Lung (tissue), 12 donors: ENCODE measurements around the gene ADGRG4. TPM values are rescaled to one million over a fixed set of nuclear protein-coding genes. Genes with fewer than 3 reads are reported as not detected.
"Not testable (repeated sequence)": the region's sequence is repeated elsewhere in the genome, so short reads cannot be mapped to it uniquely, and the experiment has no call there.

ENCODE experiments used
- ATAC-seq: fragments of 200-7000 bp; cut with Tn5 transposase; one replicate; pipeline ENCODE4 v1.9.1; 2020; ENCODE audit warnings: moderate number of reproducible peaks; ENCODE audit not compliant: insufficient read depth, low FRiP score
- DNase-seq, 3 donors: peaks; one replicate each; pipeline ENCODE4 v3.0.0-alpha.2; 2013 to 2017
- H3K27ac ChIP-seq, 2 donors: one replicate each; pipeline ENCODE4 v1.5.1; 2013; ENCODE audit warnings: mild to moderate bottlenecking in 2 of 2, moderate library complexity in 2 of 2, control low read depth in 1 of 2, inconsistent platforms in 1 of 2, low read depth in 1 of 2, low read length in 1 of 2
- H3K27me3 ChIP-seq, 3 donors: one replicate each; pipeline ENCODE4 v1.5.1; 2013; ENCODE audit warnings: low read length in 2 of 3; ENCODE audit not compliant: control insufficient read depth in 3 of 3, insufficient read depth in 3 of 3
- H3K36me3 ChIP-seq, 4 donors: one replicate each; pipeline ENCODE4 v1.5.1; 2013; ENCODE audit warnings: low read length in 4 of 4, mild to moderate bottlenecking in 1 of 4, moderate library complexity in 1 of 4; ENCODE audit not compliant: control insufficient read depth in 4 of 4, insufficient read depth in 4 of 4
- H3K4me1 ChIP-seq, 5 donors: one replicate each; pipeline ENCODE4 v1.5.1; 2013; ENCODE audit warnings: low read length in 5 of 5, mild to moderate bottlenecking in 2 of 5, moderate library complexity in 1 of 5; ENCODE audit not compliant: control insufficient read depth in 5 of 5, insufficient read depth in 5 of 5
- H3K4me3 ChIP-seq: one replicate; pipeline ENCODE4 v1.5.1; 2013; ENCODE audit warnings: mild to moderate bottlenecking, control low read depth, moderate library complexity
- H3K9ac ChIP-seq, 2 donors: one replicate each; pipeline ENCODE4 v1.5.1; 2013; ENCODE audit warnings: low read length in 2 of 2, control low read depth in 1 of 2; ENCODE audit not compliant: insufficient read depth in 1 of 2
- H3K9me3 ChIP-seq, 4 donors: one replicate each; pipeline ENCODE4 v1.5.1; 2013; ENCODE audit warnings: low read length in 3 of 4, mild to moderate bottlenecking in 1 of 4, moderate library complexity in 1 of 4; ENCODE audit not compliant: control insufficient read depth in 4 of 4, insufficient read depth in 3 of 4
- WGBS, 2 donors: extraction: QIAGEN DNeasy Blood & Tissue Kit; methylation state at CpG; one replicate each; pipeline ENCODE4 v1.1.7; 2013; 5-methylcytosine and 5-hydroxymethylcytosine counted together
- polyA plus RNA-seq, 2 donors: library from polyadenylated mRNA; stranded (reverse); fragments of 200-250 nt; gene quantifications; one replicate each; pipeline ENCODE4 v1.2.1, GENCODE V29; 2013
- total RNA-seq, 2 donors: library from RNA; depleted of rRNA in 1 of 2; stranded (reverse); fragments of >200 nt in 1 of 2; gene quantifications; one replicate each; pipeline ENCODE4 v1.2.1, GENCODE V29; 2014 to 2021
- TF ChIP-seq, protein P1 (sequence below): IDR thresholded peaks from 2 replicates; pipeline ENCODE4 v1.5.1; 2012; ENCODE audit warnings: mild to moderate bottlenecking; ENCODE audit errors: control extremely low read depth, extremely low read depth
- donor health status: control.
- donor health status: control.
- donor health status: Bipolar disorder and iron deficiency.
- donor health status: healthy.
- donor health status: DM: yes; HTN: yes; CAD: no.

The ADGRG4 gene
- total and polyA plus RNA-seq, 4 donors: 0.03 to 0.06 TPM; not detected in 2

DNA sequence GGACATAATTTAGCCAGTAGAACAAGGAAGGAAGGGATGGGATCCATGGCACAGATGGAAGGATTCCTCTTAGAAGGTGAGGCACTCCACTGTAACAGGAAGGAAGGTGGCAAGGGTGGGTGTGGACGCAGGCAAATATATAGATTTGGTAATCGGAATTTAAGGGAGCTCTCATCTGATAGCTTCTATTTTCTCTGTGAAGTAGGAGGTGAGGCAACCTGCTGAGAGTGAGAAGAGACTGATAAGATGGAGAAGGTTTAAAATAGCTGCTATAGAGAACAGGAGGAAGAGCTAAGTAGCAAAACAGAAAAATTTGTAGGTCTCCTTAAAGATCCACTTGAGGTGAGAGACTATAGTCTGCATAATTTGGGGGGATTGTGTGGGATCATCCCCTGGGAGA is 125.2 kb downstream of the ADGRG4 start:
- H3K27ac ChIP-seq: no peak overlapping the region
- DNase-seq (no peak), ATAC-seq (no peak)
- 60 to 68% methylated on average over 2 of the region's 2 CpGs for WGBS, 2 donors
- TF ChIP-seq, protein P1, sequence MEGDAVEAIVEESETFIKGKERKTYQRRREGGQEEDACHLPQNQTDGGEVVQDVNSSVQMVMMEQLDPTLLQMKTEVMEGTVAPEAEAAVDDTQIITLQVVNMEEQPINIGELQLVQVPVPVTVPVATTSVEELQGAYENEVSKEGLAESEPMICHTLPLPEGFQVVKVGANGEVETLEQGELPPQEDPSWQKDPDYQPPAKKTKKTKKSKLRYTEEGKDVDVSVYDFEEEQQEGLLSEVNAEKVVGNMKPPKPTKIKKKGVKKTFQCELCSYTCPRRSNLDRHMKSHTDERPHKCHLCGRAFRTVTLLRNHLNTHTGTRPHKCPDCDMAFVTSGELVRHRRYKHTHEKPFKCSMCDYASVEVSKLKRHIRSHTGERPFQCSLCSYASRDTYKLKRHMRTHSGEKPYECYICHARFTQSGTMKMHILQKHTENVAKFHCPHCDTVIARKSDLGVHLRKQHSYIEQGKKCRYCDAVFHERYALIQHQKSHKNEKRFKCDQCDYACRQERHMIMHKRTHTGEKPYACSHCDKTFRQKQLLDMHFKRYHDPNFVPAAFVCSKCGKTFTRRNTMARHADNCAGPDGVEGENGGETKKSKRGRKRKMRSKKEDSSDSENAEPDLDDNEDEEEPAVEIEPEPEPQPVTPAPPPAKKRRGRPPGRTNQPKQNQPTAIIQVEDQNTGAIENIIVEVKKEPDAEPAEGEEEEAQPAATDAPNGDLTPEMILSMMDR: no peak
- H3K4me1 ChIP-seq: no peaks in the 10 kb centered on the region
- H3K36me3 ChIP-seq: no peaks in the 10 kb centered on the region
- H3K27me3 ChIP-seq: peaks cover 0 to 14% (median under 1%) of the 10 kb centered on the region in 3 donors
- H3K9me3 ChIP-seq: no peaks in the 10 kb centered on the region
- no peak overlapping the region for H3K4me3 ChIP-seq
- H3K9ac ChIP-seq: no peak overlapping the region

DNA sequence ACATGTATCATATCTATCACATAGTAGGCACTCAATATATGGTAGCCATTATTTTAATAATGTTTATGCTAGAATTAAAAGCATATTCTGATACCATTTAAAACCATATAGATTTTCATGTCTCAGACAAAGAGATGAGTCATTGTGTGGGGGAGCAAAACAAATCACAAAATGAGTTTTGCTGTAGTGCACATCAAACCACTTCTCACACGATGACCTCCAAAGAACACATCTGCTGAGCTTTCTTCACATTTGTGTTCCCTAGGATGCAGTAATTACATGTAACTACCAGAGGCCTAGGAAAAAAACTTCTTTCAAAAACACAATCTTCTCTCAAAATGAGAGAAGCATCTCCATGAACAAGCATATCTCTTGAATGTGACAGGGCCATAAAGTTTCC is 130.9 kb downstream of the ADGRG4 start:
- TF ChIP-seq, protein P1: no peak
- H3K27ac ChIP-seq: no peak overlapping the region
- no peaks in the 10 kb centered on the region for H3K4me1 ChIP-seq
- 62 to 95% methylated on average over 1 of the region's 1 CpG for WGBS, 2 donors
- H3K36me3 ChIP-seq: no peaks in the 10 kb centered on the region
- no peak overlapping the region for H3K4me3 ChIP-seq
- H3K9ac ChIP-seq: no peak overlapping the region
- DNase-seq: no peak
- no peaks in the 10 kb centered on the region for H3K9me3 ChIP-seq
- no peak for ATAC-seq
- peaks cover 4 to 19% (median 4%) of the 10 kb centered on the region in 3 donors for H3K27me3 ChIP-seq

DNA sequence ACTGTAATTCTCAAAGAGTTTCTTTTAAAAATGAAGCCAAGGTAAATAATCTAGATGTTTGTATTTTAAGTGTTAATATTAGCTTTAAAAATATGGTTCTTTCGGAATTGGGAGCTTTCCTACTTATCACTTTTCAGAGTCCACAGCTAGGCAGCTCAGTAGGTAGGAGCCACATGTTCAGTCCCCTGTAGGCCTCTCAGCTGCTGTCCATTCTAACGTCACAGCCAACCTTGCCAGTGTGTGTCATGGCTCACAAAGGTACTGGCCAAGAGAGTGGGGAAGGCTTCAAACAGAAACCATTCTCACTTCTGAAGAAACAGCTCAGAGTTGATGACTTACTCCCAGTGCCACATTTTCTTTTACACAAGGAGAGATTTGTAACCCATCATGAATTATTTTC is 137.0 kb downstream of the ADGRG4 start:
- WGBS, 2 donors: 58 to 84% methylated on average over 2 of the region's 2 CpGs
- ATAC-seq (no peak), DNase-seq (peak in 1 of 3 donors; percentile 0)
- H3K9ac ChIP-seq: no peak overlapping the region
- no peaks in the 10 kb centered on the region for H3K4me1 ChIP-seq
- H3K36me3 ChIP-seq: no peaks in the 10 kb centered on the region
- no peak overlapping the region for H3K27ac ChIP-seq
- no peak overlapping the region for H3K4me3 ChIP-seq
- TF ChIP-seq, protein P1: no peak
- H3K27me3 ChIP-seq: peaks cover 4 to 7% (median 4%) of the 10 kb centered on the region in 3 donors
- no peaks in the 10 kb centered on the region for H3K9me3 ChIP-seq

DNA sequence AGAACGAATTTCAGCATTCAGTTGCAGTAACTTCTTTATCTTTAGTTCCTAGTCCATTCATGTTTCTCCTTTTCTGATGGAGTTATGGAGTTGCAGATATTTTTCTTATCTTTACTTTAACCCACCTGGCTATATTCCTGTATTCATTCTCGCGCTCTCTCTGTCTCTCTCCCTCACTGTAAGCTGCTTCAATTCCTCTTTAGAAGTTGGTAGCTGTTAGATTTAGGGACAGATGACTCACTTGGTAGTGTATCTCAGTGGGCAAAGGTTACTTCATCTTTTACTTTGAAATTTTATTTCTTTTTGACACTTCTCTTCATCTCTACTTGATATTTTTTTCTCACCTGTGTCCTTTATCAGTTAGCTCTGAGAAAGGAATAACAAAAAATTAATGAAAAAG is 137.4 kb downstream of the ADGRG4 start:
- DNase-seq: no peak
- 72 to 95% methylated on average over 3 of the region's 3 CpGs for WGBS, 2 donors
- H3K27me3 ChIP-seq: peaks cover 4 to 5% (median 4%) of the 10 kb centered on the region in 3 donors
- H3K9ac ChIP-seq: no peak overlapping the region
- H3K36me3 ChIP-seq: no peaks in the 10 kb centered on the region
- H3K4me3 ChIP-seq: no peak overlapping the region
- no peaks in the 10 kb centered on the region for H3K4me1 ChIP-seq
- no peaks in the 10 kb centered on the region for H3K9me3 ChIP-seq
- H3K27ac ChIP-seq: no peak overlapping the region
- ATAC-seq: no peak
- TF ChIP-seq, protein P1: no peak

DNA sequence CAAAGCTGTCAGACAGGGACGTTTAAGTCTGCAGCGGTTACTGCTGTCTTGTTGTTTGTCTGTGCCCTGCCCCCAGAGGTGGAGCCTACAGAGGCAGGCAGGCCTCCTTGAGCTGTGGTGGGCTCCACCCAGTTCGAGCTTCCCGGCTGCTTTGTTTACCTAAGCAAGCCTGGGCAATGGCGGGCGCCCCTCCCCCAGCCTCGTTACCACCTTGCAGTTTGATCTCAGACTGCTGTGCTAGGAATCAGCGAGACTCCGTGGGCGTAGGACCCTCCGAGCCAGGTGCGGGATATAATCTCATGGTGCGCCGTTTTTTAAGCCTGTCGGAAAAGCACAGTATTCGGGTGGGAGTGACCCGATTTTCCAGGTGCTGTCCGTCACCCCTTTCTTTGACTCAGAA is 144.9 kb downstream of the ADGRG4 start:
- not testable (repeated sequence) for ATAC-seq, H3K27ac ChIP-seq, DNase-seq, H3K9ac ChIP-seq, H3K9me3 ChIP-seq, H3K27me3 ChIP-seq, H3K4me3 ChIP-seq, H3K4me1 ChIP-seq, H3K36me3 ChIP-seq
- WGBS, 2 donors: 83 to 88% methylated on average over 12 to 16 of the region's 18 CpGs
